Left ventricle myocardium inferior (tissue), 1 donor: ENCODE results near the gene ATOH8. TPM values are rescaled to one million over a fixed set of nuclear protein-coding genes. Genes with fewer than 3 reads are reported as not detected.

Experiments
- microRNA-seq: library from miRNA; unstranded; fragments of <30 nt; microRNA quantifications from one replicate; pipeline ENCODE4 v1.2.0, GENCODE V29; 2020
- total RNA-seq: library from RNA; stranded (reverse); fragmentation: NEBNext Ultra II Directional; extraction: Animal tissue kit (Norgen Biotek cat#: 25700); gene quantifications from one replicate; pipeline ENCODE4 v1.2.1, GENCODE V29; 2021
- donor health status: DM: no; HTN: yes; CAD: no; lungs with severe emphysema.

ATOH8 gene
- total RNA-seq, 1 donor from 2014 or later: 23.3 TPM

Small RNAs within 50 kb of the gene (microRNA-seq; reads per million reads assigned to microRNA genes)
- gene MIR6071: not detected

Other genes with a start within 250 kb of the ATOH8 start
- gene MAT2A, start 214.8 kb upstream of the ATOH8 start, total RNA-seq: 145 TPM
- 25.5 TPM for gene GGCX, start 192.5 kb upstream of the ATOH8 start, total RNA-seq
- 15.5 TPM for gene VAMP8, start 176.4 kb upstream of the ATOH8 start, total RNA-seq
- 47.3 TPM for gene VAMP5, start 169.6 kb upstream of the ATOH8 start, total RNA-seq
- 89.2 TPM for gene RNF181, start 158.2 kb upstream of the ATOH8 start, total RNA-seq
- gene TMEM150A, start 151.3 kb upstream of the ATOH8 start, total RNA-seq: 10.1 TPM
- gene C2orf68, start 141.9 kb upstream of the ATOH8 start, total RNA-seq: 25.1 TPM
- 32.1 TPM for gene USP39, start 137.8 kb upstream of the ATOH8 start, total RNA-seq
- gene SFTPB, start 85.8 kb upstream of the ATOH8 start, total RNA-seq: not detected
- gene GNLY, start 59.6 kb upstream of the ATOH8 start, total RNA-seq: 1.5 TPM
- gene ST3GAL5, start 135.0 kb downstream of the ATOH8 start, total RNA-seq: 4.2 TPM